Loucy (cell line): ENCODE results near the gene ZNF341.

Experiments used
- CTCF ChIP-seq: fragments of 200-600 bp; sonication (generic); conservative IDR thresholded peaks from 2 replicates; pipeline ENCODE4 v1.5.1; 2014; ENCODE audit warnings: mild to moderate bottlenecking, antibody characterized with exemption, low read length
- EZH2phosphoT487 ChIP-seq: fragments of 200-600 bp; IDR thresholded peaks from 2 replicates; pipeline ENCODE4 v1.6.1; 2018; ENCODE audit warnings: antibody characterized with exemption, mild to moderate bottlenecking, moderate library complexity, borderline replicate concordance

- TF ChIP-seq CTCF (no peak), EZH2phosphoT487 (no peak)
Observed at GRCh38 chr20:33694639-33695012, 37.2 kb upstream of the ZNF341 start.
